GM12801 (cell line): ENCODE measurements around the gene GOLT1A.

Experiments used
- TF ChIP-seq, protein P1 (sequence below): IDR thresholded peaks from one replicate; pipeline ENCODE4 v1.5.1; 2011; ENCODE audit warnings: control low read depth; ENCODE audit not compliant: insufficient read length; ENCODE audit errors: extremely low read depth

The GOLT1A gene

DNA sequence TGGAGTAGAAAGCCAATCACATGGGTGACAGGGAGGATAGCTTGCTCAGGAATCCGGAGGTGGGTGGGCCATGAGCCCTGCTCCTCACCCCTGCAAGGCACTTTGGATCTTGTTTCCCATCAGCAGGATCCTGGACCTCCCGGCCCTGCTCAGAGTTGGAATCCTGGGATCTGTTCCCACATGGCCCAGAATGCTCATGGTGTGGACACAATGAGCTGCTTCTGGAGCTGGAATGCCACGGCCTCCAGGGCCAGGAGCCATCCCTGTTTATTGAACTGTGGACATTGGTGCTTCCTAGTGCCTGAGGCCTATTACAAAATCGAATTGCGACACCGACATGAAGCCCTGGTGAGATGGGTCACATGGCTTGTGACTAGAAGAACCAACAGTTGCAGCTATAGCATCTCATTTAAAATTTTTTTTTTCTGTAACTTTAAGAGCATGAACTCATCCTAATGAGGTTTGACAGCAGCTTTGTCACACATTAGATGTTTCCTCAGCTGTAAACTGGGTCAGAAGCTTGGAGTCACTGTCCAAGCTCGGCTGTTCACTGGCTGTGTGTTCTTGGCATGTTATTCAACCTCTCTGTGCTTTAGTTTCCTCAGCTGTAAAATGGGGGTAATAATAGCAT is 40.4 kb upstream of the GOLT1A start:
- TF ChIP-seq, protein P1, sequence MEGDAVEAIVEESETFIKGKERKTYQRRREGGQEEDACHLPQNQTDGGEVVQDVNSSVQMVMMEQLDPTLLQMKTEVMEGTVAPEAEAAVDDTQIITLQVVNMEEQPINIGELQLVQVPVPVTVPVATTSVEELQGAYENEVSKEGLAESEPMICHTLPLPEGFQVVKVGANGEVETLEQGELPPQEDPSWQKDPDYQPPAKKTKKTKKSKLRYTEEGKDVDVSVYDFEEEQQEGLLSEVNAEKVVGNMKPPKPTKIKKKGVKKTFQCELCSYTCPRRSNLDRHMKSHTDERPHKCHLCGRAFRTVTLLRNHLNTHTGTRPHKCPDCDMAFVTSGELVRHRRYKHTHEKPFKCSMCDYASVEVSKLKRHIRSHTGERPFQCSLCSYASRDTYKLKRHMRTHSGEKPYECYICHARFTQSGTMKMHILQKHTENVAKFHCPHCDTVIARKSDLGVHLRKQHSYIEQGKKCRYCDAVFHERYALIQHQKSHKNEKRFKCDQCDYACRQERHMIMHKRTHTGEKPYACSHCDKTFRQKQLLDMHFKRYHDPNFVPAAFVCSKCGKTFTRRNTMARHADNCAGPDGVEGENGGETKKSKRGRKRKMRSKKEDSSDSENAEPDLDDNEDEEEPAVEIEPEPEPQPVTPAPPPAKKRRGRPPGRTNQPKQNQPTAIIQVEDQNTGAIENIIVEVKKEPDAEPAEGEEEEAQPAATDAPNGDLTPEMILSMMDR: no peak

DNA sequence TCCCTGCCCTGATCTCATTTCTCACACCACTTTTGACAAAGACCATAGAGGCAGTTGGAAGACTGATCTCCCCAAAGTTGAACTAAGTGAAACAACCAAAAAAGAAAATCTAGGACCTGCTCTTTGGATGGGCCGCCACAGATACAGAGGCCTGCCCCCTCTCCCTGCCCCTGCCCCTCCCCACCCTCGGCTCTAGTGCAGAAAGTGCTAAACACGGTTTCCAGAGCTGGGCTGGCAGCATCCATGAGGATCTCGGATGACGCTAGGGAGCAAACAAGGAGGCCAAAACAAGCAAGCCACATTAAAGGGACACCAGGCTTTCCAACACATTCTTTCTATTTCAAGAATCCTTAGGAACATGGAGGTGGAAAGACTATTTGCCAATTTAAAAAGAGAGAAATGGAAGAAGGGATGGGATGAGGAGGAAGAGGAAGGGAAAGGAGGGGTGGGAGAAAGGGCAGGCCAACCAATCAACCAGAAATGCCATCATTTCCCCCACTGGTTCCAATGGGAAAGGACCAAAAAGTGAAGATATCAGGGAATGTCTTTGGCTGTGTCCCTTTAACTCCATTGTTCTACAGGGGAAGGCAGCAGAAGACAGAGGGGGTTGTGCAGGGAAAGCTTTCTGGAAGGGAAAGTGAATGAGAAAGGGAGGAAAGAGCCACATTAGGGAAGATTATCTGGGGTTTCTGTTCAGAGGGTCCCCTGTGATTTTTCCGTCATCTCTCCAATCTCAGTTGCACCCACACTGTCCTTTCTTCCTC is 38.3 kb upstream of the GOLT1A start:
- TF ChIP-seq, protein P1: no peak

DNA sequence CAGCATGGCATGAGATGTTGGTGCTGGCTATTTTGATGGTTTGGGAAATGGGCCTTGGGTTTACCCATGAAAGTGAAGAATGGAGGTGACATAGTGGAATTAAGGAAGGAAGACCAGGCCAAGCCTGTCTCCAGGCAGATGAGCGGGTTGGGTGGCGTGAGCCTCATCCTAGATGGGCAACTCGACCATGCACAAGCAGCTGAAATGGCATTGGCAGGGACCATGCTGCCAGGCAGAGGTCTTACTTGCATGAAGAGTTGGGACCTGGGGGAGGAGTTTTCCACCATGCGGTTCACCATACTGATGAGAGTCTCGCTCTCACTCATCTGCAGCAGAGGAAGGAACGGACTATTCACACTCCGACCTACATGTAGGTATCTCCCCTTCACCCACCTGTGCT is 37.5 kb upstream of the GOLT1A start:
- TF ChIP-seq, protein P1: no peak

DNA sequence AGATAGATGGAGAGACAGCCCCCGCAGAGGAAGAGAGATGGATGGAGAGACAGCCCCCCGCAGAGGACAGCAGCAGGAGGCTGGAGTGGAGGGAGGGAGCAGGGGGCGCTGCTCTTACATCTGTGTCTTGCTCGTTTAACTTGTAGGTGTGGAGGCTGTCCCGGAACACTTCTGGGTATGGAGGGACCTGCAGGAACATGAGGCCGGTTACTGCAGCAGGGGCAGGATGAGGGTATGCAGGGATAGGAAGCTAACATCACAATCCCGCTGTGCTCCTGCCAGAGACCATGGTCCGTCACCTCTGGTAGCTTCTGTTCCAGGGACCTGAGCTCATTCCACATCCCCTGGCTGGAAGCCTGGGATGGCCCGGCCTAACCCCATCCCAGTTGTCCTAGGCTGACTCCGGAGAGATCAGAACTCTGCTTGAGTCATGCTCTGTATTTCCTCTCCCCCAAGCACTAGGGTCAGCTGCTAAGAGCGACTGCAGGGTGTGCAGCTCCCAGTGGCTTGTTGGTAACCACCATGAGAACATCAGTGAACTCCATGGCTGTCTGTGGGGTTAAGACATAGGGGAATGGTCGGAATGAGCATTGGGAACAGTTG is 36.7 kb upstream of the GOLT1A start:
- TF ChIP-seq, protein P1: no peak

DNA sequence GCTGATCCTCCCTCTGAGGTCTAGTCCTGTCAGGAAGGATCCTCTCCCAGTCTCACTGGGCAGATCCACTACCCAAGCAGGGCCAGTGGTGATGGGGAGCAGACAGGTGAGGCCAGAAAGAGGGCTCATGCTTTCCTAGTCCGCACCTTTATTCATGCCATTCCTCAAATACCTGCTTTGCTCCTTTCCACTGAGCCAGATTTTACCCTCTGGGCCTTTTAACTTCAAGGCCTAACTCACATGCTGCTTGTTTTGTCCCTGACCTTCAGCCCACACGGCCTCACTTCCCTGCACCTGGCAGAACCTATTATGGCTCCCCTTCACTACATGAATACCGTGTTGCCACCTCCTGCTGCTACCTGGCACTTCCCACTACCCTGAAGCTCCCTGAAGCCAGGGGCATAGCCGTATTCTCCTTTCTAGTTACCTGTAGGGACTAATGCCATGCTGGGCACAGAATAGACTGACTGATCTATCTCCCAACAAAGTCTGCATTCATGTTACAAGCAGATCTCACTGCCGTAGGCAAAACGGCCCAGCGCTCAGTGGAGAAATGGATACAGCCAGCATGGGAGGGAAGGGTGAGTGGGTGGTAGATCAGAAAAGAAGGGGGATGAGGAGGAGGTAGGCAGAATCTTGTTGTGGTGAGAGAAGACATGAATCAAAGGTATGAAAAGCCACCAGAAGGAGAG is 36.1 kb upstream of the GOLT1A start:
- TF ChIP-seq, protein P1: no peak

DNA sequence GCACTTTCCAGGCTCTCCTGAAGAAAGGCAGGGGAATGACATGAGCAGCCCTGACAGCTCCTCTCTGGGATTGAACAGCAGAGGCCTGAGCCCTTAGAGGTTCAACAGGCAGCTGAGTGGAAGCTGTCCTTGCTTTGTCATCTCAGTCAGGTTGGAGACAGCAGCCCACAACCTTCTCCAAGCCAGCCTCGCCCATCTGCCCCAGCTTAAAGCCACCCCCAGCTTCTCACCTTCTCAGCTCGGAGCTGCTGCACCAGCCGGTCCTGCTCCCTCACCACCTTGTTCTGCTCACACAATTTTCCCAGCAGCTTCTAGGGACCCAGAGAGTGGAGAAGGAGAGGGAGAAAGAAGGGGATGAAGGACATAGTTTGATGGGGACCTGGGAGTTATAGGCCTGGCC is 35.2 kb upstream of the GOLT1A start:
- TF ChIP-seq, protein P1: no peak

DNA sequence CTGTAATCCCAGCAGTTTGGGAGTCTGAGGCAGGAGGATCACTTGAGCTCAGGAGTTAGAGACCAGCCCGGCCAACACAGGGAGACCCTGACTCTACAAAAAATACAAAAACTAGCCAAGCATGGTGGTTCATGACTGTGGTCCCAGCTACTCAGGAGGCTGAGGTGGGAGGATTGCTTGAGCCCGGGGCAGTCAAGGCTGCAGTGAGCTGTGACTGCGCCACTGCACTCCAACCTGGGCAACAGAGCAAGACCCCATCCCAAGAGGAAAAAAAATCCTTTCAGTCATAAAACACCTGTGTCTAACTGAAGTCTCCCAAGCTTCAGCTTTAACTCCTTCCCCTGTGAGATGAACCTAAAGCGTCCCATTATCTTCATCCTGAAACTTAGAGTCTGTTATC is 33.1 kb upstream of the GOLT1A start:
- TF ChIP-seq, protein P1: no peak
